Limb (tissue), 2 donors: ENCODE results near the gene KISS1R.

Source experiments
- DNase-seq, 2 donors: peaks; one replicate each; pipeline ENCODE4 v3.0.0-alpha.2; 2016; ENCODE audit errors: extremely low spot score in 2 of 2

The KISS1R gene

GRCh38 chr19:934865-935479 lies 17.8 kb downstream of the KISS1R start:
- DNase-seq: peak; percentile 72 to 83

GRCh38 chr19:936175-936546 lies 19.0 kb downstream of the KISS1R start:
- no peak for DNase-seq

GRCh38 chr19:937259-937694 lies 20.1 kb downstream of the KISS1R start:
- no peak for DNase-seq

- no peak for DNase-seq
Measured at GRCh38 chr19:938233-938923, 21.2 kb downstream of the KISS1R start.

- no peak for DNase-seq
Measured at GRCh38 chr19:939439-939838, 22.3 kb downstream of the KISS1R start.

- no peak for DNase-seq
Measured at GRCh38 chr19:939922-940321, 22.8 kb downstream of the KISS1R start.

- peak in 1 of 2 donors; percentile 44 for DNase-seq
Measured at GRCh38 chr19:940591-941291, 23.6 kb downstream of the KISS1R start.

GRCh38 chr19:941292-942132 lies 24.4 kb downstream of the KISS1R start:
- DNase-seq: no peak

GRCh38 chr19:942133-942645 lies 25.1 kb downstream of the KISS1R start:
- no peak for DNase-seq

GRCh38 chr19:943551-944170 lies 26.5 kb downstream of the KISS1R start:
- no peak for DNase-seq

GRCh38 chr19:944171-944567 lies 27.0 kb downstream of the KISS1R start:
- DNase-seq: peak in 1 of 2 donors; percentile 66

GRCh38 chr19:944663-945241 lies 27.6 kb downstream of the KISS1R start:
- peak in 1 of 2 donors; percentile 59 for DNase-seq

GRCh38 chr19:945401-946252 lies 28.5 kb downstream of the KISS1R start:
- no peak for DNase-seq

GRCh38 chr19:947090-947706 lies 30.1 kb downstream of the KISS1R start:
- no peak for DNase-seq

- DNase-seq: no peak
Measured at GRCh38 chr19:947707-948539, 30.8 kb downstream of the KISS1R start.

- DNase-seq: no peak
Measured at GRCh38 chr19:948842-949496, 31.8 kb downstream of the KISS1R start.

GRCh38 chr19:950352-951066 lies 33.4 kb downstream of the KISS1R start:
- DNase-seq: no peak
